Measurements from ENCODE around the gene KAT6B.

- TF ChIP-seq CTCF (IDR thresholded peaks at IDR 0.05; ENCODE audit: insufficient read depth, low read depth, low read length) (no peak), EZH2 (IDR thresholded peaks at IDR 0.05; ENCODE audit: insufficient read depth, low read length) (no peak)
Observed at GRCh38 chr10:74923556-74923955, 97.2 kb downstream of the KAT6B start.

Measured in astrocyte (in vitro differentiated cells and primary cell).